ENCODE results near the gene MYH14.

DNA sequence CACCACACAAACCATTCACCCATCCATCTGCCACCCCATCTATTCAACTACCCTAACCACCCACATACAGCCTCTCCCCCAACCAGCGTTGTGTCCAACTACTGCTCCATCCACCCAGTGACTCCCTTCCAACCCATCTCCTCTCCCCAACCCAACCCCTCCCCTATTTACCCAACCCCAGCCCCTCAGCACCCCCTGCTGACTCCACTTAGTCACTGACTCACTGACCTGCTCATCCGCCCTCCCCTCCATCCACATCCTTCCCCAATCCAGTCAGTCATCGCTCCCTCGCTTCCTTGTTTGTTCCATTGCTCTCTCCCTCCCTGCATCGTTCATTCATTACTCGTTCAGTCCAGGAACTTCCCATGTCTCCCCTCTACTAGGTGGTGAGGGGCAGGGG is 86.6 kb downstream of the MYH14 start:
- TF ChIP-seq POLR2A (IDR thresholded peaks at IDR 0.05; ENCODE audit: extremely low read depth, insufficient read length) (no peak), CTCF (IDR thresholded peaks at IDR 0.05; ENCODE audit: low read depth, low read length) (no peak), MAX (IDR thresholded peaks at IDR 0.05; ENCODE audit: low read depth, low read length) (no peak), MYC (IDR thresholded peaks at IDR 0.05; ENCODE audit: low read depth, low read length) (no peak)
